HG03135 (cell line): ENCODE results near the gene RHBDF2.
A peak's percentile ranks its signal among the peaks of the same experiment; 100 is the strongest.

Source experiments
- ATAC-seq: cut with Tn5 transposase; IDR thresholded peaks from one replicate; pipeline ENCODE4 v1.9.1; 2021; ENCODE audit warnings: mild to moderate bottlenecking, moderate library complexity; ENCODE audit not compliant: unreplicated experiment

Gene RHBDF2

GRCh38 chr17:76501018-76501826, at the start of gene RHBDF2:
RHBDF2 (minus strand) TSS chr17:76501423; CDS start chr17:76481524, 19,899 bp downstream.
- peak; percentile 72 for ATAC-seq

GRCh38 chr17:76549539-76549938, 48.3 kb upstream of the RHBDF2 start:
- ATAC-seq, result no peak

- no peak for ATAC-seq
These were observed 47.9 kb upstream of the RHBDF2 start for GRCh38 chr17:76549215-76549518.

- no peak for ATAC-seq
These were observed 47.4 kb upstream of the RHBDF2 start for GRCh38 chr17:76548378-76549214.

- ATAC-seq, result no peak
These were observed 46.5 kb upstream of the RHBDF2 start for GRCh38 chr17:76547642-76548202.

GRCh38 chr17:76547183-76547641, 46.0 kb upstream of the RHBDF2 start:
- no peak for ATAC-seq

GRCh38 chr17:76546556-76547182, 45.4 kb upstream of the RHBDF2 start:
- no peak for ATAC-seq

GRCh38 chr17:76545918-76546555, 44.8 kb upstream of the RHBDF2 start:
- ATAC-seq, result no peak

- ATAC-seq, result no peak
These were observed 43.5 kb upstream of the RHBDF2 start for GRCh38 chr17:76544546-76545365.

- ATAC-seq, result no peak
These were observed 42.8 kb upstream of the RHBDF2 start for GRCh38 chr17:76543826-76544545.

GRCh38 chr17:76543482-76543825, 42.2 kb upstream of the RHBDF2 start:
- no peak for ATAC-seq

- ATAC-seq, result no peak
These were observed 41.8 kb upstream of the RHBDF2 start for GRCh38 chr17:76542984-76543383.

- no peak for ATAC-seq
These were observed 41.3 kb upstream of the RHBDF2 start for GRCh38 chr17:76542566-76542971.

GRCh38 chr17:76541739-76542454, 40.7 kb upstream of the RHBDF2 start:
- no peak for ATAC-seq

GRCh38 chr17:76540381-76541300, 39.4 kb upstream of the RHBDF2 start:
- no peak for ATAC-seq

GRCh38 chr17:76539631-76540271, 38.5 kb upstream of the RHBDF2 start, which contains the start of gene PRCD:
PRCD (plus strand) TSS chr17:76540044; CDS start chr17:76540142, 98 bp downstream.
- no peak for ATAC-seq

GRCh38 chr17:76538941-76539570, 37.8 kb upstream of the RHBDF2 start:
- ATAC-seq, result no peak
